K562 (cell line): ENCODE measurements around the gene FAM171A1. TPM values are rescaled to one million over a fixed set of nuclear protein-coding genes. Genes with fewer than 3 reads are reported as not detected.

Source experiments
- CXXC5 ChIP-seq: fragments of 250-450 bp; sonication (Bioruptor Pico); IDR thresholded peaks from 2 replicates; pipeline ENCODE4 v1.8.0; 2022; ENCODE audit warnings: inconsistent platforms, mild to moderate bottlenecking, moderate library complexity
- E2F8 ChIP-seq: fragments of 450-650 bp; IDR thresholded peaks from 2 replicates; pipeline ENCODE4 v1.7.1; 2018; ENCODE audit warnings: mild to moderate bottlenecking, low read depth; ENCODE audit not compliant: partially characterized antibody
- FOSL1 ChIP-seq: fragments of 200-800 bp; sonication (Bioruptor generic); conservative IDR thresholded peaks from 2 replicates; pipeline ENCODE4 v1.6.1; 2016; ENCODE audit warnings: missing genetic modification characterization, missing compliant biosample characterization
- GTF2E2 ChIP-seq: fragments of 200-800 bp; sonication (Bioruptor generic); IDR thresholded peaks from 2 replicates; pipeline ENCODE4 v1.6.1; 2016; ENCODE audit warnings: missing genetic modification characterization, missing compliant biosample characterization
- SRF ChIP-seq, 2 experiments: fragments of 250-450, 450-650 bp in 1 of 2; sonication (Bioruptor Pico) in 1 of 2; sonication (generic) in 1 of 2; formaldehyde crosslinking; IDR thresholded peaks; 2 replicates each; pipeline versions ENCODE4 v1.5.0 to v1.5.1; 2020 to 2022; ENCODE audit warnings: mild to moderate bottlenecking in 1 of 2, missing genetic modification reagents in 1 of 2
- SRSF1 ChIP-seq: fragments of 200-400 bp; formaldehyde crosslinking; IDR thresholded peaks from 2 replicates; pipeline ENCODE4 v1.6.1; 2017; ENCODE audit warnings: mild to moderate bottlenecking, low read depth, low read length, moderate library complexity
- TBL1XR1 ChIP-seq, 2 experiments: IDR thresholded peaks; 2 replicates each; pipeline ENCODE4 v1.6.1; 2012; ENCODE audit warnings: improper control_type of control experiment in 2 of 2, low read length in 2 of 2, mild to moderate bottlenecking in 1 of 2
- ZNF318 ChIP-seq, 2 experiments: fragments of 450-650 bp; IDR thresholded peaks; 2 replicates each; pipeline ENCODE4 v1.6.1; 2016; ENCODE audit warnings: mild to moderate bottlenecking in 2 of 2, borderline replicate concordance in 1 of 2, low read depth in 1 of 2, moderate library complexity in 1 of 2
- ZNF512 ChIP-seq: IDR thresholded peaks from 2 replicates; pipeline ENCODE4 v1.6.1; 2016; ENCODE audit warnings: missing genetic modification characterization, missing compliant biosample characterization
- ZNF740 ChIP-seq, 3 experiments: fragments of 200-800 bp in 1 of 3; sonication (Bioruptor generic) in 1 of 3; sonication (generic) in 1 of 3; formaldehyde crosslinking in 1 of 3; IDR thresholded peaks; 2 replicates each; pipeline versions ENCODE4 v1.6.1 to v1.8.0; 2016 to 2022; ENCODE audit warnings: mild to moderate bottlenecking in 2 of 3, missing compliant biosample characterization in 2 of 3, missing genetic modification characterization in 2 of 3, missing genetic modification reagents in 1 of 3
- polyA plus RNA-seq, 8 experiments: library from polyadenylated mRNA; depleted of rRNA in 4 of 8; stranded (reverse) in 5 of 8; unstranded in 3 of 8; fragments of >200 nt; fragmentation: Nextera tagmentation in 2 of 8; fragmentation: Illumina TruSeq in 1 of 8; extraction: Ambion mirVana in 2 of 8; extraction: Trizol in 1 of 8; gene quantifications; 2 replicates each; pipeline versions ENCODE4 v1.2.1 to v1.2.3, GENCODE V29; 2011 to 2014; ENCODE audit warnings: inconsistent platforms in 1 of 8, missing spikeins in 1 of 8
- total RNA-seq, 7 experiments: library from RNA; depleted of rRNA in 6 of 7; stranded (reverse); fragments of >200 nt in 6 of 7; fragmentation: Illumina TruSeq in 2 of 7; extraction: Trizol in 2 of 7; gene quantifications; 2 replicates each; pipeline versions ENCODE4 v1.2.1 to v1.2.3, GENCODE V29; 2011 to 2021; ENCODE audit warnings: low replicate concordance in 1 of 7

FAM171A1 gene
- total and polyA plus RNA-seq, 9 of the 15 experiments (the other 6 are each of a cell fraction or from before 2014, with no cell fraction given) = 0.51 to 8.2 (median 4.8) TPM

GRCh38 chr10:15370856-15371701 lies at the start of gene FAM171A1 (continued):
- TF ChIP-seq GTF2E2 (no peak), ZNF318 (IDR thresholded peaks at IDR 0.05; ENCODE audit: borderline replicate concordance in 1 of 2, low read depth in 1 of 2) (no peak), SRF (CRISPR knock-in tag; IDR thresholded peaks at IDR 0.05) (no peak), ZNF512 (tag) (no peak), TBL1XR1 (IDR thresholded peaks at IDR 0.05; ENCODE audit: low read length in 2 of 2) (no peak), SRSF1 (no peak), ZNF740 (CRISPR knock-in tag; IDR thresholded peaks at IDR 0.05) (0 out of 2 replicates have a peak, but pooled peaks have one; percentile 47), ZNF740 (tag; IDR thresholded peaks at IDR 0.05) (no peak), E2F8 (no peak), FOSL1 (no peak), CXXC5 (peak; percentile 53; the same call in 1 of the 2 replicates)
